Duodenal mucosa (tissue), 2 donors: ENCODE results near the gene KCNQ1.

Source experiments
- H3K27ac ChIP-seq: one replicate; pipeline ENCODE4 v1.7.0; 2013; ENCODE audit warnings: low read depth, low read length
- H3K27me3 ChIP-seq, 2 donors: one replicate each; pipeline ENCODE4 v1.7.0; 2013; ENCODE audit warnings: low read length in 2 of 2, control low read depth in 1 of 2; ENCODE audit not compliant: insufficient read depth in 2 of 2, control insufficient read depth in 1 of 2
- H3K36me3 ChIP-seq, 2 donors: one replicate each; pipeline ENCODE4 v1.7.0; 2013; ENCODE audit warnings: low read length in 2 of 2, control low read depth in 1 of 2; ENCODE audit not compliant: insufficient read depth in 2 of 2, control insufficient read depth in 1 of 2
- H3K4me1 ChIP-seq, 2 donors: one replicate each; pipeline ENCODE4 v1.7.0; 2013; ENCODE audit warnings: low read length in 2 of 2, control low read depth in 1 of 2; ENCODE audit not compliant: insufficient read depth in 2 of 2, control insufficient read depth in 1 of 2
- H3K4me3 ChIP-seq, 2 donors: one replicate each; pipeline ENCODE4 v1.7.0; 2013; ENCODE audit warnings: low read length in 2 of 2, low read depth in 1 of 2
- H3K9ac ChIP-seq, 2 donors: one replicate each; pipeline ENCODE4 v1.7.0; 2013; ENCODE audit warnings: low read length in 2 of 2, low read depth in 1 of 2
- H3K9me3 ChIP-seq, 2 donors: one replicate each; pipeline ENCODE4 v1.7.0; 2013; ENCODE audit warnings: low read length in 2 of 2, control low read depth in 1 of 2; ENCODE audit not compliant: control insufficient read depth in 1 of 2

The KCNQ1 gene

GRCh38 chr11:2433106-2433925, 11.5 kb upstream of the KCNQ1 start:
- H3K4me1 ChIP-seq, result peaks cover 0 to 3% of the 10 kb centered on the region in 2 donors
- no peak overlapping the region for H3K27ac ChIP-seq
- H3K36me3 ChIP-seq, result peaks cover 0 to 13% of the 10 kb centered on the region in 2 donors
- no peaks in the 10 kb centered on the region for H3K27me3 ChIP-seq
- H3K9ac ChIP-seq, result no peak overlapping the region
- no peaks in the 10 kb centered on the region for H3K9me3 ChIP-seq
- H3K4me3 ChIP-seq, result no peak overlapping the region

DNA sequence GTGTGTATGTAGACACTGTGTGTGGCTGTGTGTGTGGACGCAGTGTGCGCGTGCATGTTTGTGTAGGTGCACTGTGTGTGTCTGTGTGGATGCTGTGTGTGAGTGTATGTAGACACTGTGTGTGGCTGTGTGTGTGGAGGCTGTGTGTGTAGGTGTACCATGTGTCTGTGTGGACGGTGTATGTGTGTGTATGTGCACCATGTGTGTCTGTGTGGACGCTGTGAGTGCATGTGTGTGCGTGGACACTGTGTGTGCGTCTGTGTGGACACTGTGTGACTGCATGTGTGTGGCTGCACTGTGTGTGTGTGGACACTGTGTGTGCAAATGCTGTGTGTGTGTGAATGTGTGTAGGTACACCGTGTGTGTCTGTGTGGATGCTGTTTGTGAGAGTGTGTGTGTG, 10.8 kb upstream of the KCNQ1 start:
- no peak overlapping the region for H3K27ac ChIP-seq
- H3K27me3 ChIP-seq, result no peaks in the 10 kb centered on the region
- no peaks in the 10 kb centered on the region for H3K9me3 ChIP-seq
- no peak overlapping the region for H3K4me3 ChIP-seq
- H3K9ac ChIP-seq, result no peak overlapping the region
- H3K36me3 ChIP-seq, result peaks cover 0 to 13% of the 10 kb centered on the region in 2 donors
- H3K4me1 ChIP-seq, result peaks cover 0 to 3% of the 10 kb centered on the region in 2 donors

DNA sequence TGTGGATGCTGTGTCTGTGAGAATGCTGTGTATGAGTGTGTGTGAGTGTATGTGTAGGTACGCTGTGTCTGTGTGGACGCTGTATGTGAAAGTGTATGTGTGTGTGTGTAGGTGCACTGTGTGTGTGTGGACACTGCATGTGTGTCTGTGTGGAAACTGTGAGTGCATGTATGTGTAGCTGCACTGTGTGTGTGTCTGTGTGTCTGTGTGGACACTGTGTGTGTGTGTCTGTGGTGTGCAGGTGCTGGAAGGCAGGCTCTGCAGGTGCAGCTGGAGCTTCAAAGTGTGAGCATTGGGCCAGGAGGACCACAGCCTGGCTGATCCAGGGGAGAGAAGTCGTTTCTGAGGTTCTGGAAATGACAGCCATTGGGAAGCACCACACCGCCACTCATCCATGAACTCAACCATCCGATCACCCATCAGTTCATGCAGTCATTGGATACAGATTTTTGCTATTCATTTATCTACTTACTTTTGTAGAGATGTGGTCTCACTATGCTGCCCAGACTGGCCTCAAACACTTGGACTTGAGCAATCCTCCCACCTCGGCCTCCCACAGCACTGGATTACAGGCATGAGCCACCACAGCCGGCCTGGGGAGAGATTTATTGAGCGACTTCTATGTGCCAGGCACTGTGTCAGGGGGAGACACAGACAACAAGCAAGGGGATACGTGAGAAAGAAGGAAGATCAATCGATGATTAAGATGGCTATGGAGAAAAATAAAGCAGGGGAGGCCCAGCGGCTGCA, 10.1 kb upstream of the KCNQ1 start:
- Histone ChIP-seq H3K9ac (no peak overlapping the region), H3K4me1 (peaks cover 0 to 3% of the 10 kb centered on the region in 2 donors), H3K4me3 (no peak overlapping the region), H3K27ac (no peak overlapping the region), H3K27me3 (no peaks in the 10 kb centered on the region), H3K36me3 (peaks cover 0 to 13% of the 10 kb centered on the region in 2 donors), H3K9me3 (no peaks in the 10 kb centered on the region)

DNA sequence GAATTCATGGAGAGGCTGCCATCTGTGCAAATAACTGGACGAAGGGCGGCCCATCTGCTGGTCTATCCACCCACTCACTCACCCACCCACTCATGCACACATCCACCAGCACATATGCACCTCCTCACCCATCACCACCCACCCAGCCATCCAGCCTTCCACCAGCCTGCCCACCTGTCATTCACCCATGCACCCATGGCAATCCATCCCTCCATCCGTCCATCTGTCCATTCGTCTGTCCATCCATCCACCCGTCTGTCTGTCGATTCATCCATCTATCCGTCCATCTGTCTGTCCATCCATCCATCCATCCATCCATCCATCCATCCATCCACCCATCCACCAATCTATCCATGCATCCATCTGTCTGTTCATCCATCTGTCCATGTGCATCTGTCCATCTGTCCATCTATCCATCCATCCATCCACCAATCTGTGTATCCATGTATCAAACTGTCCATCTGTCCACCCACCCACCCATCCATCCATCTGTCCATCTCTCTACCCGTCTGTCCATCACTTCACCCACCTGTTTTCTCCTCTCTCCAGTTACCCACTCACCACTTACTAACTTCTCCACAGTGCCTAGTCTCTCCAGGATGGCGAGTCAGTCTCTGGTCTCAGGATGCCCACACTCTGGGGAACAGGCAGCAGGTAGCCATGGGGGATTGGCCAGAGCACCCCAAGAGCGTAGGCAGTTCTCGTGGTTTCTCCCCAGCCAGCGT, 9.4 kb upstream of the KCNQ1 start:
- H3K4me1 ChIP-seq, result peaks cover 0 to 4% of the 10 kb centered on the region in 2 donors
- no peak overlapping the region for H3K27ac ChIP-seq
- H3K36me3 ChIP-seq, result peaks cover 0 to 13% of the 10 kb centered on the region in 2 donors
- no peak overlapping the region for H3K4me3 ChIP-seq
- no peaks in the 10 kb centered on the region for H3K27me3 ChIP-seq
- no peaks in the 10 kb centered on the region for H3K9me3 ChIP-seq
- no peak overlapping the region for H3K9ac ChIP-seq

GRCh38 chr11:2436013-2436520, 8.7 kb upstream of the KCNQ1 start:
- H3K4me1 ChIP-seq, result peaks cover 5 to 10% of the 10 kb centered on the region in 2 donors
- no peak overlapping the region for H3K27ac ChIP-seq
- H3K27me3 ChIP-seq, result no peaks in the 10 kb centered on the region

GRCh38 chr11:2436521-2437031, 8.2 kb upstream of the KCNQ1 start:
- H3K9me3 ChIP-seq, result no peaks in the 10 kb centered on the region
- no peak overlapping the region for H3K9ac ChIP-seq
- H3K4me3 ChIP-seq, result no peak overlapping the region
- peaks cover 10 to 12% of the 10 kb centered on the region in 2 donors for H3K4me1 ChIP-seq
- no peak overlapping the region for H3K27ac ChIP-seq
- no peaks in the 10 kb centered on the region for H3K27me3 ChIP-seq
- H3K36me3 ChIP-seq, result peaks cover 0 to 13% of the 10 kb centered on the region in 2 donors

More at GRCh38 chr11:2436013-2436520, 8.7 kb upstream of the KCNQ1 start:
- Histone ChIP-seq H3K9me3 (no peaks in the 10 kb centered on the region), H3K36me3 (peaks cover 0 to 13% of the 10 kb centered on the region in 2 donors), H3K9ac (no peak overlapping the region), H3K4me3 (no peak overlapping the region)

DNA sequence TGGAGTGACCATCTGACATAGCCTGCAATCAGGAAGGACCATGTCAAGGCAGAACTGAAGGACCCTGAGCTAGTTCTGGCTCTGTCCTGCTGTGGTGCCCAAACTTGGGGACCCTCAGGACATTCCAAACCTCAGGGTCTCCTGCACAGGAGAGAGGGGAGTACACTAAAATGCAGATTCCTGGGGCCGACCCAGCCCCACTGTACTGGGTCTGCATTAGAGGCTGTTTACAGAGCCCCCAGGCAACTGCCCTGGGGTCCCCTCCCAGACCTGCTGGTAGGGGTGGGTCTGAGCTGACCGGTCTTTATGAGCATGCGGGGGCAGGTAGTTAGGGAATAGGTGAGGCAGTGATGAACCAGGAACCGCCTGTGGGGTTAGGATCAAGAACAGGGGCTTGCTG, 7.3 kb upstream of the KCNQ1 start:
- no peak overlapping the region for H3K9ac ChIP-seq
- H3K27me3 ChIP-seq, result no peaks in the 10 kb centered on the region
- H3K27ac ChIP-seq, result no peak overlapping the region
- peaks cover 0 to 13% of the 10 kb centered on the region in 2 donors for H3K36me3 ChIP-seq
- H3K4me3 ChIP-seq, result no peak overlapping the region
- no peaks in the 10 kb centered on the region for H3K9me3 ChIP-seq
- peaks cover 16 to 19% of the 10 kb centered on the region in 2 donors for H3K4me1 ChIP-seq

- H3K36me3 ChIP-seq, result no peaks in the 10 kb centered on the region
- peaks cover 26 to 28% of the 10 kb centered on the region in 2 donors for H3K4me1 ChIP-seq
- no peak overlapping the region for H3K9ac ChIP-seq
- no peak overlapping the region for H3K4me3 ChIP-seq
- H3K9me3 ChIP-seq, result no peaks in the 10 kb centered on the region
- H3K27ac ChIP-seq, result no peak overlapping the region
- no peaks in the 10 kb centered on the region for H3K27me3 ChIP-seq
Measured at GRCh38 chr11:2439820-2440219, 5.0 kb upstream of the KCNQ1 start.

GRCh38 chr11:2440646-2441045, 4.2 kb upstream of the KCNQ1 start:
- Histone ChIP-seq H3K27ac (no peak overlapping the region), H3K4me1 (peaks cover 28 to 30% of the 10 kb centered on the region in 2 donors), H3K9ac (no peak overlapping the region), H3K4me3 (no peak overlapping the region), H3K27me3 (no peaks in the 10 kb centered on the region), H3K9me3 (no peaks in the 10 kb centered on the region), H3K36me3 (no peaks in the 10 kb centered on the region)
